Measurements from ENCODE around the gene RBM7.

Gene RBM7

DNA sequence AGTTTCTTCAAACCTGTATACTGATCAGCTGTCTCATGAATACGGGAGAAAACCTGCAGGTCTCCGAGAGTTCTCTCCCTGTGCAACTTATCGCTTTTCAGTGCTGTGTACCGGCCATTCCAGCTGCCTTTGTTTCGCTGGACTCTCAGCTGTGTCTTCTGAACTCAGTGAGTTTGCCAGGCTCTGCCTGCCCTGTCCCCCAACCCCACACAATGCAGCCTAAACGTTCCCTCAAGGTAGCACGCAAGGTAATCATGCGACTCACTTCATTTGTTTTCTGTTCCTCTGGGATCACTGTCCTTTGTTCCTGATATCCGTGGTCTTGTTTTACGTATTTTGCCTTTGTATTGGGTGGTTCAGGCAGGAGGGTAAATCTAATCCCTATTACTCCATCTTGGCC is 13.5 kb downstream of the RBM7 start:
- H3K36me3 ChIP-seq (ENCODE audit: low read depth) = peaks cover 21% of the 10 kb centered on the region
- TF ChIP-seq CTCF (IDR thresholded peaks at IDR 0.05; ENCODE audit: poor library complexity, severe bottlenecking) = no peak
- H3K9me3 ChIP-seq (ENCODE audit: severe bottlenecking) = no peaks in the 10 kb centered on the region
- ATAC-seq (ENCODE audit: low read depth) (no peak), DNase-seq (ENCODE audit: low spot score) (no peak)
- no peak overlapping the region for H3K4me3 ChIP-seq (ENCODE audit: severe bottlenecking)
- H3K27ac ChIP-seq (ENCODE audit: poor library complexity, severe bottlenecking) = no peak overlapping the region
- H3K4me1 ChIP-seq (ENCODE audit: insufficient read depth, poor library complexity, severe bottlenecking) = peaks cover 16% of the 10 kb centered on the region
- no peaks in the 10 kb centered on the region for H3K27me3 ChIP-seq (ENCODE audit: insufficient read depth, poor library complexity, severe bottlenecking)

GRCh38 chr11:114416441-114416961 is 16.0 kb downstream of the RBM7 start:
- TF ChIP-seq CTCF (IDR thresholded peaks at IDR 0.05; ENCODE audit: poor library complexity, severe bottlenecking) = no peak
- peak; percentile 97 for ATAC-seq (ENCODE audit: low read depth)
- Histone ChIP-seq H3K4me1 (ENCODE audit: insufficient read depth, poor library complexity, severe bottlenecking) (peaks cover 16% of the 10 kb centered on the region), H3K27ac (ENCODE audit: poor library complexity, severe bottlenecking) (peak overlapping the region; percentile 37), H3K36me3 (ENCODE audit: low read depth) (no peaks in the 10 kb centered on the region), H3K9me3 (ENCODE audit: severe bottlenecking) (no peaks in the 10 kb centered on the region), H3K27me3 (ENCODE audit: insufficient read depth, poor library complexity, severe bottlenecking) (no peaks in the 10 kb centered on the region), H3K4me3 (ENCODE audit: severe bottlenecking) (no peak overlapping the region)
- DNase-seq (ENCODE audit: low spot score) = no peak

DNA sequence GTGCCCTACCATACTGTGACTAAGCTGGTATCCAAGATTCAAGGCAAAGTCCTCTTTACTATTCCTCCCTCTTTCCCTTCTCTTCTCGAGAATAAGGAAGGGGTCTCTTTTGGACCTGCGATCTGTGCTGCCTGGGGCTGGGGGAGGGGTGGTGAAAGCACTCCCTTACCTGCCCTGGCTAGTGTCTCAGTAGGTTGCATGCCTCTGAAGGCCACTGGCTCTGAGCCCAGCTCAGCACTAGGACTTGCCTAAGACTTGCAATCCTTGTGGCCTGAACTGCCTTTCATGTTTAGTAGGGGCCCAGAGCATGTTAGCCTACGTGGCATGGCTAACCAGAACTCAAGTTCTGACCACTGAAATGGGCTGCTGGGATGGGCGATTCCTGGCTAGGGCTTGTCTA is 25.8 kb downstream of the RBM7 start:
- H3K9me3 ChIP-seq (ENCODE audit: severe bottlenecking) = no peaks in the 10 kb centered on the region
- no peak overlapping the region for H3K27ac ChIP-seq (ENCODE audit: poor library complexity, severe bottlenecking)
- H3K36me3 ChIP-seq (ENCODE audit: low read depth) = no peaks in the 10 kb centered on the region
- no peak overlapping the region for H3K4me3 ChIP-seq (ENCODE audit: severe bottlenecking)
- TF ChIP-seq CTCF (IDR thresholded peaks at IDR 0.05; ENCODE audit: poor library complexity, severe bottlenecking) = no peak
- ATAC-seq (ENCODE audit: low read depth) = no peak
- DNase-seq (ENCODE audit: low spot score) = no peak
- H3K4me1 ChIP-seq (ENCODE audit: insufficient read depth, poor library complexity, severe bottlenecking) = no peaks in the 10 kb centered on the region
- no peaks in the 10 kb centered on the region for H3K27me3 ChIP-seq (ENCODE audit: insufficient read depth, poor library complexity, severe bottlenecking)

DNA sequence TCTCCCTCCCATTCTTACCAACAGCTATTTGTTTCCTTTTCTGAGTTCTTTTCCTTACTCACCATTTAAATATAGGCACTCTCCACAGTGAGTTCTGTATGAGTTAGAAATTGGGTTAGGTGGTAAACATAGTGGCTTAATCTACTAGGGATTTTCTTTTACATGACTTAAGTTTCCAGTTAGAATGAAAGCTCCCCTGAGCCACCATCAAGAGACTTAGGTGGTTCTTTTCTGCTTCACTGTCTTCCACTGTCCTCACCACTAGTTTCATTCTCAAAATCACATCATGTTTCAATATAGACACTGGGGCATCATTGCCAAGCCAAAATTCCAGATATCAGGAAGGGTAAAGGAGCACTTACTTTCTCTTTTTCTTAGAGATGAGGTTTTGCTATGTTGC is 29.8 kb downstream of the RBM7 start:
- H3K9me3 ChIP-seq (ENCODE audit: severe bottlenecking) = no peaks in the 10 kb centered on the region
- H3K27ac ChIP-seq (ENCODE audit: poor library complexity, severe bottlenecking) = no peak overlapping the region
- no peaks in the 10 kb centered on the region for H3K27me3 ChIP-seq (ENCODE audit: insufficient read depth, poor library complexity, severe bottlenecking)
- no peak for TF ChIP-seq CTCF (IDR thresholded peaks at IDR 0.05; ENCODE audit: poor library complexity, severe bottlenecking)
- H3K4me3 ChIP-seq (ENCODE audit: severe bottlenecking) = no peak overlapping the region
- H3K36me3 ChIP-seq (ENCODE audit: low read depth) = no peaks in the 10 kb centered on the region
- no peaks in the 10 kb centered on the region for H3K4me1 ChIP-seq (ENCODE audit: insufficient read depth, poor library complexity, severe bottlenecking)
- DNase-seq (ENCODE audit: low spot score) = no peak
- no peak for ATAC-seq (ENCODE audit: low read depth)

GRCh38 chr11:114432893-114433292 is 32.4 kb downstream of the RBM7 start:
- TF ChIP-seq CTCF (IDR thresholded peaks at IDR 0.05; ENCODE audit: poor library complexity, severe bottlenecking) = no peak
- H3K27ac ChIP-seq (ENCODE audit: poor library complexity, severe bottlenecking) = no peak overlapping the region
- peaks cover under 1% of the 10 kb centered on the region for H3K4me1 ChIP-seq (ENCODE audit: insufficient read depth, poor library complexity, severe bottlenecking)
- no peak overlapping the region for H3K4me3 ChIP-seq (ENCODE audit: severe bottlenecking)
- no peak for ATAC-seq (ENCODE audit: low read depth)
- no peak for DNase-seq (ENCODE audit: low spot score)
- no peaks in the 10 kb centered on the region for H3K36me3 ChIP-seq (ENCODE audit: low read depth)
- H3K27me3 ChIP-seq (ENCODE audit: insufficient read depth, poor library complexity, severe bottlenecking) = no peaks in the 10 kb centered on the region
- no peaks in the 10 kb centered on the region for H3K9me3 ChIP-seq (ENCODE audit: severe bottlenecking)
